Right lobe of liver (tissue), 4 donors: ENCODE measurements around the gene TAS1R3.

Experiments
- POLR2A ChIP-seq: fragments of 450-650 bp; IDR thresholded peaks from one replicate; pipeline ENCODE4 v1.6.1; 2017; ENCODE audit warnings: antibody characterized with exemption, mild to moderate bottlenecking
- TF ChIP-seq, protein P1 (sequence below), 4 donors: fragments of 200-600 bp in 3 of 4; fragments of 450-650 bp in 1 of 4; IDR thresholded peaks; one replicate each; pipeline versions ENCODE4 v1.5.1 to v1.8.0; 2016 to 2022; ENCODE audit warnings: antibody characterized with exemption in 4 of 4, mild to moderate bottlenecking in 2 of 4
- donor health status: DM: no; HTN: no; CAD: no.
- donor health status: DM: no; HTN: no; CAD: no.
- donor health status: DM: no; HTN: yes; CAD: no.

DNA sequence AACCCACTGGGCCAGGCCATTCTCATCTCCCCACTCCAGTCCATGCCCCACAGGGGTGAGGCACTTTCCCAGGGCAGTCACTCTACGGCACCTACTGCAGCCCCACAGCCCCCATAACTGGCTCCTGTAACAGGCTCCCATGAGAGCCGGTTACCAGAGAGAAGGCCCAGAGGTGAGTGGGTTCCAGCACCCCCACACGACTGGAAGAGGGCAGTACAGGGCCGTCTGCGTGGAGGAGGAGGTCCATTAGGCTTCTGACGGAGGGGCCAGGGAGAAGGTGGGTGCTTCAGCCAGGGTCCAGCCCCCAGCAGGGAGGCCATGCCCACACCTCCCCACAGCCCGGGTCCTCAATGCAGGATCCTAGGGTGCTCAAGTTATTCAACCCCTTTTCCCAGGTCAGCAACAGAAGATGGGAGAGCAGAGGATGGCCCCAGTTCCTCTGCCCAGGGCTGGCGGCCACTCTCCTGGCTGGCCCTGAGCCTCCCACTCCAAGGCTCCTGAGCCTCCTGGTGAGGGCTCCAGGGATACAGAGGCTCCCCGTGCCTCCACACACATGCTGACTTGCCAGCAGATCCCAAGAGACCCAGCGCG lies 24.9 kb upstream of the TAS1R3 start:
- TF ChIP-seq, protein P1, sequence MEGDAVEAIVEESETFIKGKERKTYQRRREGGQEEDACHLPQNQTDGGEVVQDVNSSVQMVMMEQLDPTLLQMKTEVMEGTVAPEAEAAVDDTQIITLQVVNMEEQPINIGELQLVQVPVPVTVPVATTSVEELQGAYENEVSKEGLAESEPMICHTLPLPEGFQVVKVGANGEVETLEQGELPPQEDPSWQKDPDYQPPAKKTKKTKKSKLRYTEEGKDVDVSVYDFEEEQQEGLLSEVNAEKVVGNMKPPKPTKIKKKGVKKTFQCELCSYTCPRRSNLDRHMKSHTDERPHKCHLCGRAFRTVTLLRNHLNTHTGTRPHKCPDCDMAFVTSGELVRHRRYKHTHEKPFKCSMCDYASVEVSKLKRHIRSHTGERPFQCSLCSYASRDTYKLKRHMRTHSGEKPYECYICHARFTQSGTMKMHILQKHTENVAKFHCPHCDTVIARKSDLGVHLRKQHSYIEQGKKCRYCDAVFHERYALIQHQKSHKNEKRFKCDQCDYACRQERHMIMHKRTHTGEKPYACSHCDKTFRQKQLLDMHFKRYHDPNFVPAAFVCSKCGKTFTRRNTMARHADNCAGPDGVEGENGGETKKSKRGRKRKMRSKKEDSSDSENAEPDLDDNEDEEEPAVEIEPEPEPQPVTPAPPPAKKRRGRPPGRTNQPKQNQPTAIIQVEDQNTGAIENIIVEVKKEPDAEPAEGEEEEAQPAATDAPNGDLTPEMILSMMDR (IDR thresholded peaks at IDR 0.05) = no peak
- no peak for TF ChIP-seq POLR2A
